Measurements from ENCODE around the gene SELENOT. TPM values are rescaled to one million over a fixed set of nuclear protein-coding genes. Genes with fewer than 3 reads are reported as not detected.

SELENOT gene
- total and polyA plus RNA-seq, 2 of the 8 experiments (the other 6 are each of a cell fraction or from before 2014, with no cell fraction given), result 79.0 to 290 TPM

DNA sequence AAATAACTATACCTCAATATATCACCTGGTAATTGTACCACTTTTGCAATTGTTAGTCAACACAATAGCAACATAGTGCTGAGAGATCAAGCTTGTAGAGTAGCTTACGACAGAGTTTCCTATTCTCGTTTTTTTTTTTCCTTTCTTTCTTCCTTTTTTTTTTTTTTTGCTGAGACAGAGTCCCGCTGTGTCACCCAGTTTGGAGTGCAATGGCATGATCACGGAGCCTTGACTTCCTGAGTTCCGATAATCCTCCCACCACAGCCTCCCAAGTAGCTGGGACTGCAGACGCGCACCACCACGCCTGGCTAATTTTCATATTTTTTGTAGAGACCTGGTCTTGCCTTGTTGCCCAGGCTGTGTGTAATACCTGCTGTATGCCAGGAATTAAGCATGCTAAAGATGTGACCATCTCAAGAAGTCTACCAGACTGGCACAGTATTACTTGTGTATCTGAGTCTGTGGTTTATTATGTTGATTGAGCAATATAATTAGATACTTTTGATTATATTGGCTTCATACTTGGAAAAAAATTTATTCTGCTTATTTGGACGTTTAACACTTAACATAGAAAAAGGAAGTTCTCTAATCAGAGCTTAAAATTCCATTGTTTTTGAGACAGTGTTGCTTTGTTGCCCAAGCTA lies 3.0 kb downstream of the SELENOT start:
- Histone ChIP-seq H3K79me2 (ENCODE audit: control insufficient read depth in 1 of 2, insufficient read depth in 2 of 2, low read length in 2 of 2) (peaks cover 20 to 87% of the 10 kb centered on the region in 2 experiments), H3K4ac (replicated peaks; ENCODE audit: insufficient read length, low read depth, low read length) (peak overlapping the region; percentile 61), H3K36me3 (ENCODE audit: control insufficient read depth in 2 of 4, insufficient read depth in 4 of 4, low read length in 3 of 4) (peaks cover 0 to 6% (median 0%) of the 10 kb centered on the region in 4 experiments; a peak in 2 of 8 replicates), H3K4me1 (replicated peaks in 1 of 4; ENCODE audit: control insufficient read depth in 3 of 4, insufficient read depth in 4 of 4, low read length in 3 of 4) (peaks cover 2 to 8% (median 3%) of the 10 kb centered on the region in 4 experiments; a peak in 5 of 7 replicates), H3K4me2 (ENCODE audit: insufficient read depth in 1 of 2, low read depth in 2 of 2, low read length in 2 of 2) (no peak overlapping the region), H3K23ac (ENCODE audit: insufficient read length) (no peak overlapping the region), H2BK5ac (ENCODE audit: low read depth, low read length) (no peak overlapping the region), H2BK120ac (replicated peaks; ENCODE audit: low read depth, low read length) (no peak overlapping the region), H4K8ac (ENCODE audit: extremely low read depth, insufficient read depth, low read length) (no peak overlapping the region), H3K27ac (ENCODE audit: low read depth, low read length) (no peak overlapping the region), H3K9me3 (ENCODE audit: insufficient read depth in 2 of 2, low read depth in 1 of 2, low read length in 1 of 2) (no peaks in the 10 kb centered on the region), H2BK12ac (ENCODE audit: low read depth, low read length) (no peak overlapping the region), H3K18ac (ENCODE audit: extremely low read depth, low read length) (no peak overlapping the region), H3K14ac (ENCODE audit: insufficient read length) (no peak overlapping the region), H2AFZ (ENCODE audit: low read length) (no peak overlapping the region), H3K79me1 (ENCODE audit: low read depth, low read length) (no peaks in the 10 kb centered on the region; the same call in 1 of the 2 replicates), H3K4me3 (ENCODE audit: extremely low read depth in 1 of 4, insufficient read depth in 2 of 4, low read depth in 3 of 4, low read length in 4 of 4) (no peak overlapping the region), H2AK5ac (ENCODE audit: low read depth, low read length) (no peak overlapping the region), H3K23me2 (ENCODE audit: low read depth, low read length) (peaks cover 4% of the 10 kb centered on the region), H3K56ac (replicated peaks; ENCODE audit: insufficient read length, low read depth, low read length) (no peak overlapping the region), H3K27me3 (replicated peaks in 1 of 4; ENCODE audit: control insufficient read depth in 3 of 4, extremely low read depth in 1 of 4, insufficient read depth in 3 of 4, low read length in 3 of 4) (no peaks in the 10 kb centered on the region), H4K91ac (replicated peaks; ENCODE audit: insufficient read length, low read length) (no peak overlapping the region), H2BK15ac (ENCODE audit: low read length) (no peak overlapping the region), H2BK20ac (ENCODE audit: low read length) (no peak overlapping the region), H4K20me1 (replicated peaks in 1 of 2; ENCODE audit: control insufficient read depth in 1 of 2, insufficient read depth in 2 of 2, low read length in 2 of 2) (peaks cover 2 to 12% of the 10 kb centered on the region in 2 experiments), H4K5ac (ENCODE audit: insufficient read length, low read depth, low read length) (no peak overlapping the region), H3K9ac (replicated peaks in 1 of 4; ENCODE audit: extremely low read depth in 1 of 4, low read depth in 3 of 4, low read length in 3 of 4) (no peak overlapping the region)
- ChIA-PET CTCF (ENCODE audit: partially characterized antibody) (no interaction called here), POLR2A (ENCODE audit: partially characterized antibody) (interaction anchor here (0.7 to 1.1 kb wide), 7 partner anchors 10 to 389 kb away, joined by 3 to 4 read pairs (median 3); no protein-coding TSS in a partner anchor)
- TF ChIP-seq MAFK (IDR thresholded peaks at IDR 0.05; ENCODE audit: low read depth, low read length) (no peak), CBX8 (IDR thresholded peaks at IDR 0.05; ENCODE audit: borderline replicate concordance, low read depth, low read length) (no peak)
- WGBS, 2 experiments (ENCODE audit: extremely low coverage in 1 of 2, insufficient coverage in 1 of 2, insufficient read length in 1 of 2, insufficient replicate concordance in 2 of 2, low coverage in 1 of 2, low lambda C conversion rate in 2 of 2, missing lambda C conversion rate in 1 of 2), result 88% methylated on average over 9 of the region's 9 CpGs; no CpG with 5 or more reads in 1 of the 2 experiments
- FAIRE-seq, result no peak
- no peak for DNase-seq (ENCODE audit: low read depth in 1 of 2, low spot score in 2 of 2)
